NCI-H146 treated with DMSO at 0.1 percent for 48 hours (cell line): ENCODE results near the gene TROAP.
A peak's percentile ranks its signal among the peaks of the same experiment; 100 is the strongest.
"Not testable (repeated sequence)": the region's sequence is repeated elsewhere in the genome, so short reads cannot be mapped to it uniquely, and the experiment has no call there.

Experiments
- DNase-seq: peaks from one replicate; lab custom pipeline; 2025; ENCODE audit not compliant: unreplicated experiment; lab: John Stamatoyannopoulos, UW

Gene TROAP

GRCh38 chr12:49366096-49366651, 43.1 kb downstream of the TROAP start:
- DNase-seq: no peak

DNA sequence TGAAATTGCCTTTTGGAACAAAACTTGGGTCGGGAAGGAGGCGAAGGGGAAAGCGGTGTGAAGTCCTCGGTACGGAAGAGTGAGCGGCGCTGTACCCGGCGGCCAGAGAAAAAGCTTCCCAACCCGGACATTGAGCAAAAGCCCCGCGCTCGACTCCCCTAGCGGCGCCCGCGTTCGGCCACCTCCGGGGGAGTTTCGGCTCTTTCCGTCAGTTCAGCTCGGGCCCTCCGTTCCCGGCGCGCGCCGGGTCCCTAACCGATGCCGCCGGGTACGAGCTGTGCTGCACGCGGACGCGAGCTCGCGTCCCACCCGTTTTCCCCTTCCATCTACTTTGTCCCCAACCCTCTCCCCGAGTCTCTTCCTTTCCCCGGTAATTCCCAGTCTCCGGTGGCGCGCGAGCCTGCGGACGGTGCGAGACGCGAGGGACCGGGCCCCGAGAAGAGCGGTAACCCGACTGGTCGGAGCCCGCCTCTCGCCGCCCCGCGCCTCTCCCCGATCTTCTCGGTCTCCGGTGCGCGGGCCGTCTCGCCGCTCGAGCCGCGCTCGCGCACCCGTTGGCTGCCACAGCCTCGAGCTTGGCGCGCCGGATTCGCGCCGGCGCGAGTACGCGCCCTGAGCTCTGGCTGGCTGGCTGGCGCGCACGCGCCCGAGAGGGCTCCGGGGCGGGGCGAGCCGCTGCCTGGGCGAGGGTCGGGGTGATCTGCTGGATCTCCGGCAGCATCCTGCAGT, 43.8 kb downstream of the TROAP start:
- DNase-seq: peak; percentile 92

GRCh38 chr12:49367381-49368239, 44.6 kb downstream of the TROAP start, which contains the start of gene SPATS2:
TSS of gene SPATS2 (plus strand) at chr12:49367462. CDS start at chr12:49461013, 93,551 bp downstream.
- DNase-seq: peak; percentile 55

DNA sequence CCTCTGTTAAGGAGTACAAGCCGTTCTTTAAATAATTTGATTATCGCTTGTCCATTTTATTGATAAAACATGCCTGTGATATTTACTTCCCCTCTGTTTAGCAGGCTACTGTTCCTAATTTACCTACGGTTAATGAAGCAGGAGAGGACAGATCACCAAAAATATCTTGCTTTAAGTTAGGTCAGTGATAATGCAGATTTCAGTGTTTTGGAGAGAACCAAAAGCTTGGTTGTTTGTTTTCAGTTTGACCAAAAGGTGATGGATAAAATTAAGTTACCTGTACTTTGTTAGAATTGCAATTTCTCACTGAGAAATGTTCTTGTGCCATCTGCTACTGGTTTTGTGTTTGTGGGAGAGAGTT, 45.2 kb downstream of the TROAP start:
- DNase-seq: no peak

DNA sequence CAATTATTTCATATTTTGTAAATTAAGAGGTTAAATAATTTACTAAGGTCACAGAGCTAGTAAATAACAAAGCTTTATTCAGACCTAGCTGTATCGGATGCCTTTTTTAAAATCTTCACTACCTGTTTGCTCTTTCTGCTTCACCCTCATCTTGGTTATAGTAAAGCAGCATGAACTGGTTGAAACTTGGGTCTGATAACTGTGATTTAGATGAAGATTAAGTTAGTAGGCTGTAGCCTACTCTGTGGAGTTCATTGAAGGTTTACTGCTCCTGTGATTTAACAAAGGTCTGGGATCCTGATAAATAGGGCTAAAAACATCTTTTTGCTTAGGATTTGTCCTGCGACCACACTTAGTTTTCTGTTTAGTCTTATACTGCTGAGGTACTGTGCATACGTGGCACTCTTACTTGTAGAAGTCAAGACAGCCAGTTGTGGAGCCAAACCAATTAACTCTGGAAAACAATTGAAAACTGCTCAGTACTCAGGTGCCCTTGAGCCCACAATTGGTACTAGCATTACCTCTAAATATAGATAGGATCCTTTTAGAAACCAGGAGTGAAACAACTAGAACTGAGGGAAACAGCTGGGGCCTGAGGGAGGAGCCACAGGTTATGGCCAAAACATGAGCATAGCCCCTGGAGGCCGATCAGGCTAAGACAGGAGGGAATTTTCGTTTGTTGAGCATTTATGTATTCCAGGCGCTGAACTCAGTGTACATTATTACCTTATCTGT, 46.5 kb downstream of the TROAP start:
- DNase-seq: peak; percentile 20

DNA sequence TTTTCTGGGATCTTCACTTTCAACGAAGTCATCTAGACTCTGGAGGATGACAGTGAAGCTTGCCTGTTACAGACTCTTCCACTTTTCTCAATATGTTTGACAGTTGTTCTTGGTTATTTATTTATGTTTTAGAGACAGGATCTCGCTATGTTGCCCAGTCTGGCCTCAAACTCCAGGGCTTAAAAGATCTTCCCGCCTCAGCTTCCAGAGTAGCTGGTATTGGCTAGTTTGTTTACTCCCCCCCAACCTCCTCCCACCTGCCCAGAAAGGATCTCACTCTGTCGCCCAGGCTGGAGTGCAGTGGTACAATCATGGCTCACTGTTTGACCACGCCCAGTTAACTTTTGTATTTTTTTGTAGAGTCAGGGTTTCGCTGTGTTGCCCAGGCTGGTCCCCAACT, 47.5 kb downstream of the TROAP start:
- no peak for DNase-seq

DNA sequence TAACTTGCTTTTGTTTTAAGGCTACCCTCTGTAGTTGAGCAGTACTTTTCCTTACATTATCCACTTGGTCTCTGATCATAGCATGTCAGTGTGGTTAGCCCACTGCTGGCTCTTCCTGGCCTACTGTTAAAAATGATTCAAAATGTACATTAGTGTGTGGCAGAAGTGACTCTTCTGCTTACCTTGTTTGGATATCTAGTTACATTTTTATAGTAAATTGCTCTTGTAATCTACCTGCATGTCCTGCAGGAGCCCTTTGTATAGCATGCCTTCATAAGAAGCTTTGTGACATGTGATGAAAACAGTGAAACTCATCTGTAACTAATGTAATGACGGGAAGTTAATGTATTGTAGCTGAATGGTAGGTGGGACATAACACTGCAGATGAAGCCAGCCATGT, 52.4 kb downstream of the TROAP start:
- DNase-seq: no peak

DNA sequence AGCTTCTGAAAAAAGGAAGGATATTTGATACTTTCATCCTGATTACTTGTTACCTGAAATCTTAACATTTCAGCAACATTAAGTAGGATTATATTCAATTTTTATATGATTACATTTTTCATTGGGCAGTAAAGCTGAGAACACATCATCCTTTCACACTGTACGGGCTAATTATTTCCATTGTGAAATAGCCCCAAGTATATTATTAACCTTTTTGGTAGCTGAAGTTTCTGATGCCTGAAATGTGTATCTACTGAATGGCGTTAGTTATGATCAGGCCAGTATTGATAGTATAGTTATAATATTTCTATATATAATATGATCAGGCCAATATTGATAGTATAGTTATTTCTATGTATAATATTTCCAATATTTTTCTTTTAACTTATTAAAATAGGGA, 54.3 kb downstream of the TROAP start:
- no peak for DNase-seq

GRCh38 chr12:49380184-49380583, 57.1 kb downstream of the TROAP start:
- not testable (repeated sequence) for DNase-seq
